GM18505 (cell line): ENCODE measurements around the gene MMP10.
A peak's percentile ranks its signal among the peaks of the same experiment; 100 is the strongest.
"Not testable (repeated sequence)": the region's sequence is repeated elsewhere in the genome, so short reads cannot be mapped to it uniquely, and the experiment has no call there.

ENCODE experiments used
- ATAC-seq: cut with Tn5 transposase; IDR thresholded peaks from one replicate; pipeline ENCODE4 v1.9.1; 2021; ENCODE audit not compliant: unreplicated experiment
- POLR2A ChIP-seq: IDR thresholded peaks from 4 replicates; pipeline ENCODE4 v1.6.1; 2011; ENCODE audit warnings: borderline replicate concordance; ENCODE audit not compliant: insufficient read depth, insufficient read length; ENCODE audit errors: extremely low read depth

MMP10 gene

DNA sequence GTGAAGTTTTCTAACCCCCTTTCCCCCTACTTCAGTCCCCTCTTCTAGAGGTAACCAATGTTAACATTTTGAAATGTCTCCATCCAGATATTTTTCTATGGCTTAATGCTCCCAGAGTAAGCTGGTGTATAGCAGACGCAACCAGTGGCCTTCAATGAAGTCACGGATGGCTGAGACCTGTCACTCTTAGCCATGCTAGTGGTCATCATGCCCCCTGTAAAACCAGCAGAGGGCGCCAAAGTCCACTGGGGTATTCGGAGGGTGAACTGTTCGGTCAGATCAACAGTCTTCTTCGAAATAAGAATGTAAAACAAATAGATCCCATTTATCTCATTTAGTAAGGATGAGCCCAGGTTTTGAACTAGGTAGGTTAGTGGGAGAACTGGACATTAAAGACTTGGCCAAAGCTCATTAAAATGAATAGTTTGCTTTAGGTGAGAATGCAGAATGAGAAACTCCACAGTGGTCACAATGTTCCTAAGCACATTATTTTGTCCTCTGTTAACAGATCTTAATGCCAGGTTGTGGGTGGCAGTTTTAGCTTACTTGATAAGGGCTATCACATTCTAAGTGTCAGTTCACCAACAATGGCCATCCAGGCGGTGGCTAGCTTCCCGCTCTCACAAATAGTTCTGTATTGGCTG, 47.1 kb downstream of the MMP10 start:
- ATAC-seq: peak; percentile 86

DNA sequence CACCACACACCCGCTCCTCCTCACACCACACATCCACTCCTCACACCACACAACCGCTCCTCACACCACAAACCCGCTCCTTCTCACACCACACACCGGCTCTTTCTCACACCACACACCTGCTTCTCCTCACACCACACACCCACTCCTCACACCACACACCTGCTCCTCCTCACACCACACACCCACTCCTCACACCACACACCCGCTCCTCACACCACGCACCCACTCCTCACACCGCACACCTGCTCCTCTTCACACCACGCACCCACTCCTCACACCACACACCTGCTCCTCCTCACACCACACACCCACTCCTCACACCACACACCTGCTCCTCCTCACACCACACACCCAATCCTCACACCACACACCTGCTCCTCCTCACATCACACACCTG, 49.5 kb downstream of the MMP10 start:
- ATAC-seq: not testable (repeated sequence)

More for the DNA sequence above, 47.1 kb downstream of the MMP10 start:
- no peak for TF ChIP-seq POLR2A

DNA sequence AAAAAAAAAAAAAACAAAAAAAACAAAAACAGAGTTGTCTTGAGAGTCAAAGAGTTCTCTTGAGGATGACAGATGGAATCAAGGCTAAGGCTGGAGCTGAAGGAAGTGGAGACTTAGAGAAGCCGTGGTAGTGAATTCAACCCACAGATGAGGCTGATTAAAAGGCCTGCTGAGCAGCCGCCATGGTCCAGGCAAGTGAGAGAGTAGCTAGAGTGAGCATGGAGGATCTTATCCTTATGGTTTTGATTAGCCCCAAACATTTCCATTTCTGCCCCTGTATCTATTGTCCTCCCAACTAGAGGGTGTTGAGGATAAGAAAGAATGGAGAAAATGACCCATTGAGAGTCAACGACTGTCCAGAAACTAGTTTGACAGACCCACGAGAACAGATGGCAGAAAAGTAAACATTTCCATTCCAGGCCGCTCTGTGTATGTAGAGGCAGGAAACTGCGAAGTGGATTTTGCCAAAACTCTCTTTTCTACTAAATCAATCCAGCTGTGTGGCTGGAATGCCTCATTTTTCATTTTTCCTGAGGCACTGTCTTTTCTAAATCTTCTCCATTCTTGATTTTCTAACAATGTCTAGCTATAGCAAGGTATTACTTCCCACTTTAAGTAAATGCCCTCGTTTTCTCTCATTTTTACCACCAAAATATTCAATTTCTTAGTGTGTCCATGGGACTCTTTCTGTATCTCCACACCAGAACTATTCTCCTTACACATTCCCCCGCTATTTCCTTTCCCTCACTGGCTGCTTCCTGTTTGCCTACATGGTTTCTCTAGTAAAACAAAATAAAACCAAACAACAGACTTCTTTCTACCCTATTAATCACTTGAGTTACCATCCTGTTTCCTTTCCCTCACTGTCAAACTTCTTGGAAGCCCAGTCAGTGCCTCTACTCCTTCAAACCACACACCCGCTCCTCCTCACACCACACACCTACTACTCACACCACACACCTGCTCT, 50.3 kb downstream of the MMP10 start:
- ATAC-seq: no peak
- TF ChIP-seq POLR2A: no peak

DNA sequence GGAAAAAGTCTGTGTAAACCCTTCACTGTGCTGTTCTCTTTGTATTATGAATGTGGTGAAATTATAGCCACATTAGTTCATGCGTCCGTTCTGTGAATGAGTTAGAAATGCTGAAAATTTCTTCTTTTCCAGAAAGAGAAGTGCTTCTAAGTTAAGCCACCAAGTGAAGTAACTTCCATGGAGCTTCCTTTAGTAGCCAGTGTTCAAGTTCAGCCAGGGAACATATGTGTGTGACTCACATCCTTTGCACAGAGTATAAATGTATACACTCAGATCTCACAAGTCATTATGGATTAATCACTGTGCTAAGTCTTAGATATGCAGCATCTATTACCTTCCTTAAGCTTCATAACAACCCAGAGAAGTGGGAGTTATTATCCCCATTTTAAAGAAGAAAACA, 52.5 kb downstream of the MMP10 start:
- no peak for ATAC-seq
- no peak for TF ChIP-seq POLR2A

DNA sequence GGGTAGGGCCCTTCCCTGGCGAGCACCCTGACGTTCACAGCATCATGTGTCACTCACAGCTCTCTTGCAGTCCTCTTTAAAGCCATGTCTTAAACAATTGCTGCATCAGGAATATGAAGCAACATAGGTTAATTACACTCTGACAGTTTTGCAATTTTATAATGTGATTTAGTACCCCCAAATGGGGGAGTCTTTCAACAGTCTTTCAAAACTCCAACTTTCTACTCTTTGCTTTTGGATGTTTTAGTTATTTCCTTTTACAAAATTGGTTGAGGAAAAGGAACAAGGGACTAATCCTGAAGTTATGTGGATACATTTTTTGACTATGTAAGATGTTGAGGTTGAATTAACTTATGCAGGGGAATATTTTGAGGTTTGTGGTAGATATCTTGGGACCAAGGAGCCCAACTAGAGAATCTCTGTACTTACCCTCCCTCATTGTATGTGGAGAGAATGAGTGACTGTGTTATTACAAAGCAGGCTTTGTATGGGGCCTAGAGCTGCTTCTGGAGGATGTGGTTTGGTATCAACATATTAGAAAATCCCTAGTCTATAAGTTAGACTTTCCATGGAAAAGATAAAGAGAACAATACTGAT, 55.4 kb downstream of the MMP10 start, which contains the start of gene MMP8:
Gene MMP8, minus strand, starts transcription at position 51 of the 597 bp plus-strand sequence. CDS start 99 bp downstream, outside the sequence.
- no peak for TF ChIP-seq POLR2A
- no peak for ATAC-seq

DNA sequence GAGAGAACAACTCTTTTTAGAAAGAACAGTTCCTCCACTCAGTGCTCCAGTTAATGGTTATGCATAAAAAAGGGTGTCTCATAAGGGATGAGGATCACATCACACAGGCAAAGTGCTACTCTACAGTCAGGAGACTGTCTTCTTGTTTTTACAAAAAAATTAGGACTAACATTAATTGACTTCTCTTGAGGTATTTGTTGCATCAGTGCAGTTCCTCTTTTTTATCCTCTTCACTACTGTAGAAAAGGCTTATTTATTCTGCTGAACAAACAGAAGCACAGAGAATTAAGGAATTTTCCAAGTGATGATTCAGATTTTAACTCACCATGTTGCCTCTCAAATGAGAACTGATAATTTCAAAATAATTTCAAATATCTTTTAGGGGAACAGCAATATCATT, 57.6 kb downstream of the MMP10 start:
- no peak for TF ChIP-seq POLR2A
- no peak for ATAC-seq
